Measurements from ENCODE around the gene APOL1.

Gene APOL1

GRCh38 chr22:36222887-36223450 lies 30.0 kb upstream of the APOL1 start:
- Histone ChIP-seq H4K20me1 (ENCODE audit: insufficient read depth, low read length) (no peaks in the 10 kb centered on the region), H3F3A (ENCODE audit: insufficient read depth, low read length) (no peaks in the 10 kb centered on the region), H3K27me3 (ENCODE audit: insufficient read depth, low read length) (no peaks in the 10 kb centered on the region), H3K4me2 (ENCODE audit: low read length) (no peak overlapping the region), H3K9ac (ENCODE audit: low read length) (no peak overlapping the region), H3K36me3 (ENCODE audit: insufficient read depth, low read length) (peaks cover 13% of the 10 kb centered on the region), H3K27ac (ENCODE audit: low read depth, low read length, poor library complexity, severe bottlenecking) (no peak overlapping the region), H3K79me2 (ENCODE audit: insufficient read depth, low read length) (no peaks in the 10 kb centered on the region), H3K9me2 (ENCODE audit: low read depth, low read length) (no peaks in the 10 kb centered on the region), H2AFZ (ENCODE audit: low read length) (no peak overlapping the region), H3K4me1 (ENCODE audit: insufficient read depth, low read length, severe bottlenecking) (no peaks in the 10 kb centered on the region), H3K4me3 (ENCODE audit: low read depth, low read length, poor library complexity, severe bottlenecking) (no peak overlapping the region), H3K9me3 (ENCODE audit: low read length) (no peaks in the 10 kb centered on the region)
- no peak for TF ChIP-seq EZH2 (IDR thresholded peaks at IDR 0.05; ENCODE audit: borderline replicate concordance, low read length)
- TF ChIP-seq, protein P1, sequence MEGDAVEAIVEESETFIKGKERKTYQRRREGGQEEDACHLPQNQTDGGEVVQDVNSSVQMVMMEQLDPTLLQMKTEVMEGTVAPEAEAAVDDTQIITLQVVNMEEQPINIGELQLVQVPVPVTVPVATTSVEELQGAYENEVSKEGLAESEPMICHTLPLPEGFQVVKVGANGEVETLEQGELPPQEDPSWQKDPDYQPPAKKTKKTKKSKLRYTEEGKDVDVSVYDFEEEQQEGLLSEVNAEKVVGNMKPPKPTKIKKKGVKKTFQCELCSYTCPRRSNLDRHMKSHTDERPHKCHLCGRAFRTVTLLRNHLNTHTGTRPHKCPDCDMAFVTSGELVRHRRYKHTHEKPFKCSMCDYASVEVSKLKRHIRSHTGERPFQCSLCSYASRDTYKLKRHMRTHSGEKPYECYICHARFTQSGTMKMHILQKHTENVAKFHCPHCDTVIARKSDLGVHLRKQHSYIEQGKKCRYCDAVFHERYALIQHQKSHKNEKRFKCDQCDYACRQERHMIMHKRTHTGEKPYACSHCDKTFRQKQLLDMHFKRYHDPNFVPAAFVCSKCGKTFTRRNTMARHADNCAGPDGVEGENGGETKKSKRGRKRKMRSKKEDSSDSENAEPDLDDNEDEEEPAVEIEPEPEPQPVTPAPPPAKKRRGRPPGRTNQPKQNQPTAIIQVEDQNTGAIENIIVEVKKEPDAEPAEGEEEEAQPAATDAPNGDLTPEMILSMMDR (IDR thresholded peaks at IDR 0.05; ENCODE audit: low read length): no peak

- no peak overlapping the region for H3K27ac ChIP-seq (ENCODE audit: low read depth, low read length, poor library complexity, severe bottlenecking)
- no peaks in the 10 kb centered on the region for H3K4me1 ChIP-seq (ENCODE audit: insufficient read depth, low read length, severe bottlenecking)
- H3F3A ChIP-seq (ENCODE audit: insufficient read depth, low read length): no peaks in the 10 kb centered on the region
- no peaks in the 10 kb centered on the region for H3K9me2 ChIP-seq (ENCODE audit: low read depth, low read length)
- H3K27me3 ChIP-seq (ENCODE audit: insufficient read depth, low read length): no peaks in the 10 kb centered on the region
- H3K9me3 ChIP-seq (ENCODE audit: low read length): no peaks in the 10 kb centered on the region
- H2AFZ ChIP-seq (ENCODE audit: low read length): no peak overlapping the region
- H3K4me2 ChIP-seq (ENCODE audit: low read length): no peak overlapping the region
- H3K4me3 ChIP-seq (ENCODE audit: low read depth, low read length, poor library complexity, severe bottlenecking): no peak overlapping the region
- H3K79me2 ChIP-seq (ENCODE audit: insufficient read depth, low read length): no peaks in the 10 kb centered on the region
- no peak overlapping the region for H3K9ac ChIP-seq (ENCODE audit: low read length)
- TF ChIP-seq EZH2 (IDR thresholded peaks at IDR 0.05; ENCODE audit: borderline replicate concordance, low read length): no peak
- TF ChIP-seq, protein P1 (IDR thresholded peaks at IDR 0.05; ENCODE audit: low read length): no peak
- peaks cover 15% of the 10 kb centered on the region for H3K36me3 ChIP-seq (ENCODE audit: insufficient read depth, low read length)
- no peaks in the 10 kb centered on the region for H4K20me1 ChIP-seq (ENCODE audit: insufficient read depth, low read length)
Observed at GRCh38 chr22:36223504-36223903, 29.4 kb upstream of the APOL1 start.

- no peaks in the 10 kb centered on the region for H3K9me3 ChIP-seq (ENCODE audit: low read length)
- H3K9ac ChIP-seq (ENCODE audit: low read length): no peak overlapping the region
- H3F3A ChIP-seq (ENCODE audit: insufficient read depth, low read length): no peaks in the 10 kb centered on the region
- no peaks in the 10 kb centered on the region for H3K79me2 ChIP-seq (ENCODE audit: insufficient read depth, low read length)
- H4K20me1 ChIP-seq (ENCODE audit: insufficient read depth, low read length): no peaks in the 10 kb centered on the region
- no peak overlapping the region for H3K27ac ChIP-seq (ENCODE audit: low read depth, low read length, poor library complexity, severe bottlenecking)
- no peak for TF ChIP-seq EZH2 (IDR thresholded peaks at IDR 0.05; ENCODE audit: borderline replicate concordance, low read length)
- TF ChIP-seq, protein P1 (IDR thresholded peaks at IDR 0.05; ENCODE audit: low read length): no peak
- H3K36me3 ChIP-seq (ENCODE audit: insufficient read depth, low read length): peaks cover 15% of the 10 kb centered on the region
- no peaks in the 10 kb centered on the region for H3K9me2 ChIP-seq (ENCODE audit: low read depth, low read length)
- no peak overlapping the region for H2AFZ ChIP-seq (ENCODE audit: low read length)
- no peaks in the 10 kb centered on the region for H3K27me3 ChIP-seq (ENCODE audit: insufficient read depth, low read length)
- H3K4me2 ChIP-seq (ENCODE audit: low read length): no peak overlapping the region
- no peaks in the 10 kb centered on the region for H3K4me1 ChIP-seq (ENCODE audit: insufficient read depth, low read length, severe bottlenecking)
- no peak overlapping the region for H3K4me3 ChIP-seq (ENCODE audit: low read depth, low read length, poor library complexity, severe bottlenecking)
Observed at GRCh38 chr22:36224245-36224644, 28.7 kb upstream of the APOL1 start.
